Aorta (tissue), 5 donors: ENCODE data around the gene FARSA. TPM values are rescaled to one million over a fixed set of nuclear protein-coding genes. Genes with fewer than 3 reads are reported as not detected.
A peak's percentile ranks its signal among the peaks of the same experiment; 100 is the strongest.

Experiments
- ATAC-seq: fragments of 200-7000 bp; cut with Tn5 transposase; one replicate; pipeline ENCODE4 v1.9.1; 2022; ENCODE audit warnings: moderate library complexity; ENCODE audit not compliant: low FRiP score
- DNase-seq, 2 donors: peaks; one replicate each; pipeline ENCODE4 v3.0.0-alpha.2; 2020
- H3K27ac ChIP-seq, 2 donors: one replicate each; pipeline ENCODE4 v1.5.1; 2013; ENCODE audit warnings: low read length in 2 of 2, mild to moderate bottlenecking in 2 of 2, moderate library complexity in 2 of 2, control low read depth in 1 of 2, inconsistent platforms in 1 of 2, low read depth in 1 of 2
- H3K27me3 ChIP-seq, 2 donors: one replicate each; pipeline ENCODE4 v1.6.1; 2013; ENCODE audit warnings: control low read depth in 1 of 2, low read length in 1 of 2, mild to moderate bottlenecking in 1 of 2, moderate library complexity in 1 of 2; ENCODE audit not compliant: insufficient read depth in 2 of 2, control insufficient read depth in 1 of 2
- H3K36me3 ChIP-seq, 2 donors: one replicate each; pipeline ENCODE4 v1.6.1; 2013; ENCODE audit warnings: control low read depth in 1 of 2, low read length in 1 of 2, mild to moderate bottlenecking in 1 of 2; ENCODE audit not compliant: insufficient read depth in 2 of 2, control insufficient read depth in 1 of 2
- H3K4me1 ChIP-seq, 2 donors: one replicate each; pipeline ENCODE4 v1.6.1; 2013; ENCODE audit warnings: low read length in 2 of 2, control low read depth in 1 of 2, mild to moderate bottlenecking in 1 of 2, moderate library complexity in 1 of 2; ENCODE audit not compliant: insufficient read depth in 2 of 2, control insufficient read depth in 1 of 2
- H3K4me3 ChIP-seq, 2 donors: one replicate each; pipeline ENCODE4 v1.5.1; 2013; ENCODE audit warnings: low read length in 2 of 2, control low read depth in 1 of 2, mild to moderate bottlenecking in 1 of 2
- H3K9me3 ChIP-seq: one replicate; pipeline ENCODE4 v1.6.1; 2013; ENCODE audit warnings: mild to moderate bottlenecking, low read length; ENCODE audit not compliant: control insufficient read depth
- WGBS, 2 donors: extraction: QIAGEN DNeasy Blood & Tissue Kit; methylation state at CpG; one replicate each; pipeline ENCODE4 v1.1.7; 2013; 5-methylcytosine and 5-hydroxymethylcytosine counted together
- intact Hi-C, 2 donors: fragments of 100-400 bp; cut with DNase I; formaldehyde crosslinking; loops; one replicate each; pipeline versions ENCODE4 v1.14.2 to v1.15.0; 2022
- polyA plus RNA-seq, 2 donors: library from polyadenylated mRNA; stranded (reverse); fragments of 200-250 nt; gene quantifications; one replicate each; pipeline ENCODE4 v1.2.3, GENCODE V29; 2013
- total RNA-seq, 2 donors: library from RNA; stranded (reverse); fragmentation: NEBNext Ultra II Directional; extraction: Animal tissue kit (Norgen Biotek cat#: 25700); gene quantifications; one replicate each; pipeline ENCODE4 v1.2.1, GENCODE V29; 2021
- donor health status: healthy with polysubstance abuse.
- donor health status: Bipolar disorder and iron deficiency.
- donor health status: DM: no; HTN: no; CAD: no.
- donor health status: DM: no; HTN: no; CAD: no.
- donor health status: DM: yes; HTN: yes; CAD: no.

The FARSA gene
- total and polyA plus RNA-seq, 4 donors = 19.7 to 31.4 (median 25.2) TPM

- H3K4me3 ChIP-seq = no peak overlapping the region
- intact Hi-C loops = no loop called here
- no peaks in the 10 kb centered on the region for H3K27me3 ChIP-seq
- DNase-seq (peak; percentile 80 to 89), ATAC-seq (peak; percentile 83)
- H3K27ac ChIP-seq = peak overlapping the region in 1 of 2 donors; percentile 9
- H3K4me1 ChIP-seq = no peaks in the 10 kb centered on the region
- H3K9me3 ChIP-seq = no peaks in the 10 kb centered on the region
- WGBS, 2 donors = 2 to 5% methylated on average over 22 of the region's 22 CpGs
- no peaks in the 10 kb centered on the region for H3K36me3 ChIP-seq
Observed at GRCh38 chr19:12913011-12913561, 20.4 kb downstream of the FARSA start.

GRCh38 chr19:12912571-12912970, 20.9 kb downstream of the FARSA start:
- DNase-seq = no peak
- Histone ChIP-seq H3K36me3 (no peaks in the 10 kb centered on the region), H3K27ac (no peak overlapping the region), H3K4me3 (no peak overlapping the region), H3K9me3 (no peaks in the 10 kb centered on the region), H3K4me1 (no peaks in the 10 kb centered on the region), H3K27me3 (no peaks in the 10 kb centered on the region)
- intact Hi-C loops = no loop called here
- ATAC-seq = no peak
- 31 to 43% methylated on average over 4 of the region's 4 CpGs for WGBS, 2 donors

GRCh38 chr19:12907166-12907565, 26.3 kb downstream of the FARSA start:
- Histone ChIP-seq H3K9me3 (no peaks in the 10 kb centered on the region), H3K27me3 (no peaks in the 10 kb centered on the region), H3K4me1 (no peaks in the 10 kb centered on the region), H3K36me3 (no peaks in the 10 kb centered on the region), H3K4me3 (no peak overlapping the region), H3K27ac (no peak overlapping the region)
- DNase-seq (no peak), ATAC-seq (no peak)
- intact Hi-C loops = no loop called here
- 88 to 92% methylated on average over 9 of the region's 9 CpGs for WGBS, 2 donors

GRCh38 chr19:12899891-12900518, 33.5 kb downstream of the FARSA start:
- no peak for ATAC-seq
- Histone ChIP-seq H3K27ac (no peak overlapping the region), H3K36me3 (no peaks in the 10 kb centered on the region), H3K27me3 (no peaks in the 10 kb centered on the region), H3K9me3 (no peaks in the 10 kb centered on the region), H3K4me3 (no peak overlapping the region), H3K4me1 (no peaks in the 10 kb centered on the region)
- intact Hi-C loops = no loop called here
- WGBS, 2 donors = 88 to 89% methylated on average over 10 of the region's 10 CpGs
- no peak for DNase-seq

GRCh38 chr19:12896460-12896859, 37.1 kb downstream of the FARSA start:
- intact Hi-C loops = no loop called here
- Histone ChIP-seq H3K4me3 (no peak overlapping the region), H3K9me3 (no peaks in the 10 kb centered on the region), H3K27ac (no peak overlapping the region), H3K36me3 (no peaks in the 10 kb centered on the region), H3K27me3 (no peaks in the 10 kb centered on the region), H3K4me1 (no peaks in the 10 kb centered on the region)
- DNase-seq = no peak
- 92 to 94% methylated on average over 17 of the region's 17 CpGs for WGBS, 2 donors
- no peak for ATAC-seq

- intact Hi-C loops = no loop called here
Observed at GRCh38 chr19:12893582-12893981, 39.9 kb downstream of the FARSA start.

GRCh38 chr19:12891553-12892021, 41.9 kb downstream of the FARSA start:
- ATAC-seq (no peak), DNase-seq (no peak)
- Histone ChIP-seq H3K27me3 (no peaks in the 10 kb centered on the region), H3K27ac (no peak overlapping the region), H3K4me3 (peak overlapping the region; percentile 46 to 55), H3K36me3 (no peaks in the 10 kb centered on the region), H3K9me3 (no peaks in the 10 kb centered on the region), H3K4me1 (no peaks in the 10 kb centered on the region)
- intact Hi-C loops = no loop called here
- 7% methylated on average over 26 of the region's 26 CpGs for WGBS, 2 donors

More at GRCh38 chr19:12893582-12893981, 39.9 kb downstream of the FARSA start:
- ATAC-seq (no peak), DNase-seq (no peak)
- 91 to 92% methylated on average over 5 of the region's 5 CpGs for WGBS, 2 donors
- H3K36me3 ChIP-seq = no peaks in the 10 kb centered on the region
- no peaks in the 10 kb centered on the region for H3K9me3 ChIP-seq
- no peaks in the 10 kb centered on the region for H3K27me3 ChIP-seq
- no peak overlapping the region for H3K27ac ChIP-seq
- no peak overlapping the region for H3K4me3 ChIP-seq
- H3K4me1 ChIP-seq = no peaks in the 10 kb centered on the region

- Histone ChIP-seq H3K4me1 (no peaks in the 10 kb centered on the region), H3K27me3 (no peaks in the 10 kb centered on the region), H3K36me3 (no peaks in the 10 kb centered on the region), H3K27ac (peak within 1 kb of the TSS in 1 of 2 donors; percentile 74), H3K9me3 (no peaks in the 10 kb centered on the region), H3K4me3 (peak within 1 kb of the TSS; percentile 46 to 55)
- DNase-seq = peak; percentile 97 to 99
- ATAC-seq = peak; percentile 98
- WGBS, 2 donors = 0 to 1% methylated on average over 49 of the region's 49 CpGs
- intact Hi-C loops = no loop called here
Observed at GRCh38 chr19:12890787-12891552, 42.5 kb downstream of the FARSA start, which contains the start of gene GCDH. GCDH (plus strand) TSS chr19:12891160; CDS start chr19:12891305, 145 bp downstream.
